IPS DF 4.7 (cell line): ENCODE measurements around the gene UEVLD.
A peak's percentile ranks its signal among the peaks of the same experiment; 100 is the strongest.
"Not testable (repeated sequence)": the region's sequence is repeated elsewhere in the genome, so short reads cannot be mapped to it uniquely, and the experiment has no call there.

Experiments used
- DNase-seq: peaks from one replicate; pipeline ENCODE4 v3.0.0-alpha.2; 2013; ENCODE audit warnings: low spot score; ENCODE audit errors: extremely low read depth

UEVLD gene

GRCh38 chr11:18588297-18589252, at the start of gene UEVLD:
Gene UEVLD (minus strand): TSS chr11:18588734. CDS start chr11:18588654, 80 bp downstream.
- peak; percentile 33 for DNase-seq

GRCh38 chr11:18634140-18635032, 45.9 kb upstream of the UEVLD start, which contains the start of gene SPTY2D1:
Gene SPTY2D1 (minus strand): TSS chr11:18634342. CDS start chr11:18634257, 85 bp downstream.
- peak; percentile 83 for DNase-seq

DNA sequence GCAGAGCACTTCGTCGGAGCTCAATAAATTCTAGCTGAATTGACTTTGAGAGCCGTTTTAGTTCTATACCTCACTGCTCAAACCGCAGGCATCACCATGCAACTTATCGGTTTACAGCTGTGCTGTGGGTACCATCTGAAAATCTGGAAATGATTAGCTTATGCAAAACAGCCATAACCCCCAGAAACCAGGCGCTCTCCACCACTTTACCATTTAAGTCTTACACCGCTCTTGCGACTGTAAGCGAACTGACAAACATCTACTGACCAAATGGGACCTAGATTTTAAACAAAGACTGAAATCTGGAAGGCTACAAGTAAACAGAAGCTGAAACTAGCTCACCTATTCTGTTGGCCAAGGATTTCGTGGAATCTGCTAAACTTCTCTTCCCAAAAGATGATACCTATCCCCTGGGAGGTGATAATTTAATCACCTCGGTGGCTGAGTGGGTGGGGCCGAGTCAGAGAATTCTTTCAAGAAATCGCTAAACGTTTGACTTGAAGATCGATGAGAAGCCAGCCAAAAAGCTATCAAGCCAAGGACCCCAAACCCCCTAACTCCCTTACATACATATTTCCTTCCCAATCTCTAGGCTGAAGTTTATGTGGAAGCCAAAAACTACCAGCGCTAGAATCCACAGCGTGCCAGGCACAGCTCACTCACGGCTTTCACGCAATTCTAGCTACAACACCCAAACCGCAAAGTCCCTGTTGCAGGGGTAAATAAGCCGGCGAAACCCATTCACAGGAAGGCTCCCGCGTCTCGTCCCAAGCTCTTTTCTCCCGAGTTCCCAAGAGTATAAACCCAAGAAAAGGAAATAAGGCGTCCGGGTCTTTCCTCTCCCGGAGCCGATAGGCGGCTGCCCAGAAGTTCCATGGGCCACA, 45.0 kb upstream of the UEVLD start:
- no peak for DNase-seq

DNA sequence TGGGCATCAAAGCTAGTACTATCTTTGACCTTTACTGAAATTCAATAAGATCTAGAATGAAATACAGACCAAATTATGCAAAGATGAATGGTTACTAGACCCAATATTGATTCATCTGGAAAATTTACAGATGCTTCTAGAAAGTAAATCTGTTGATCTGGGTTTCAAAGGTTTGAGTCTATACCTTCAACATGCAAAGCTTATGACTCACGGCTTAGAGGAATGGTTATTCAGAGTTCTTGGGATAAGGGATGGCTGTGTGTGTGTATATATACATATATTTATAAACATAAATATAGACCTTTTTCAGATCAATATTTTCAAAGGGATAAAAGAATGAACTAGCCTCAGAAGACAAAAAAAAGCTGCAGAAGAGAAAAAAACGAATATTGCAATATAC, 44.3 kb upstream of the UEVLD start:
- DNase-seq, result no peak

DNA sequence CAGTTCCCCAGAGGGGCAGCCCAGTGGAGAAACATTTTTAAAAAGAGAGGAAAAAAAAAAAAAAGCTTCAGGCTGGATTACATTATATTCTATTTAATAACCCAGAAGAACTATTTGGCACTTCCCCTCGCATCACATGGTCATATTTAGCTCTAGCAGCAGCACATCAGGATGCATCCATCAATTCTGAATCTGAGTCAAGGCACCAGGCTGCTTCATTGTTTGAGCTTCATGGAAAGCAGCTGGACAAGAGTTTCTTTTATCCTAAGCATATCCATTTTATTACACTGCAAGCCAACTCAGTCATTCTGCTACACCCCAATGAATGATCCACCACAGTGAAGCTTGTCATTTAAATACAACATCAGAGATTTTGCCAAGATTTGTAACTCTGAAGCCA, 35.6 kb upstream of the UEVLD start:
- DNase-seq, result no peak

DNA sequence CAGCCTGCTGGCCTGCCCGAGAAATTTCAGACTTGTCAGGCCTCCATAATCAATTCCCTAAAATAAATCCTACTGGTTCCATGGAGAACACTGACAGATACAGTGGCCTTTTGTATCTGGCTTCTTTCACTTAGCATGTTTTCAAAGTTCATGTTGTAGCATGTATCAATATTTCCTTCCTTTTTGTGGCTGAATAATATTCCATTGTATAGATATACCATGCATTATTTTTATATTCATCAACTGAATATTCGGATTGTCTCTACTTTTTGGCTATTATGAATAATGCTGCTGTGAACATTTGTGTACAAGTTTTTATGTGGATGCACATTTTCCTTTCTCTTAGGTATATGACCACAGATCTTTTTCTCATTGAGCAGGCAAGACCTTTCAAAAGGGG, 35.2 kb upstream of the UEVLD start:
- DNase-seq, result no peak

GRCh38 chr11:18618342-18619025, 29.9 kb upstream of the UEVLD start:
- DNase-seq, result no peak

DNA sequence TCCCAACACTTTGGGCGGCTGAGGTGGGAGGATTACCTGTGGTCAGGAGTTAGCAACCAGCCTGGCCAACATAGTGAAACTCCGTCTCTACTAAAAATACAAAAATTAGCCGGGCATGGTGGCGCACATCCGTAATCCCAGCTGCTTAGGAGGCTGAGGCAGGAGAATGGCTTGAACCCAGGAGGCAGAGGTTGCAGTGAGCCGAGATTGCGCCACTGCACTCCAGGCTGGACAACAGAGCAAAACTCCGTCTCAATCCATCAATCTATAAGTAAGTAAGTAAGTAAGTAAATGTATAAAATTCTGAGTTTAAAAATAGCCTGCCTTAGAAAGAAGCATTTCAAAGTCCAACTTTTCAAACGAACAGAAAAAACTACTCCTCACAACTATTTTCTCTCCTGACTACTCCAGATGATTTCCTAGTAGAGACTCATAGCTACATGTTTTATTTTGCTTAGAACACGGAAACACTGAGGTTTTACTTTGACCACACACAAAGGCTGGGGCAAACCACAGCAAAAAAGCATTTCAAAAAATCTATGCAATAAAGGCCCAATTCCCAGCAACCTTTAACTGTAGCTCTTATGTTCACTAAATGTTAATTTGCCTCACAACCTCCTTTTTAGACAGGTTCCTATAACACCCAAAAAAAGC, 29.3 kb upstream of the UEVLD start:
- no peak for DNase-seq

DNA sequence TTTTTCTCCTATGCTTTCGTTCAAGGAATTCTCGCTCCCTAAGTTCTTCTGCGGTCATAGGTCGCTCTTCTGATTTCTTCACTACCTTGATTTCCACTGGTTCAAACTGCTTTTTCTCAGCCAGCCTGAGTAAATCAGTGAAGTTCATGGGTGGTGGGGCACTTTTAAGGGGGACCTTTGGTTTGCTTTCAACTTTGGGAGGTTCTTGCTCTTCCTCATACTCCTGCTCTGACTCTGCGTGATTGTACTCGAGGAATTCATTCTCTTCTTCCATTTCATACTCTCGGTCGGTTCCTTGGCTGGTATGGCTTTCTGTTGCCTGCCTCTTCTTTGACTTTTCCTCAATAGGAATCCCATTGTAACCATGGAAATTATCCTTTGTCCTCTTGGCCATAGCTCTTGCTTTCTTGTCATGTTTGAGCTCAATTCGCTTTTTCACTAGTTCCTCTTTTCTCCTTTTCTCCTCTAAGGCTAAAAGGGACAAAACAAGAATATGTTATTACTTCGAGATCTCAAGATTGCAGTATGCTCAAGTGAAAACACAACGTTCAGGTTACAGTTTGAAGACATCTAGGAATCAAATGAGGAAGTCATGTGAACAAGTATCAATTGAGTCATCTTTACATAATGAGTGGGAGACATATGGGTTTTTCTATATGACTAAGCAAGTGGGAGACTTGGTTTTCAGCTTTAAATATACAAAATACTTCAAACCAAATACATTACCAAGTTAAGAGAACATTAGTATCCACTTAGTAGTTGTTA, 27.3 kb upstream of the UEVLD start:
- no peak for DNase-seq

- DNase-seq, result no peak
These were observed 26.1 kb upstream of the UEVLD start for GRCh38 chr11:18614667-18615066.

DNA sequence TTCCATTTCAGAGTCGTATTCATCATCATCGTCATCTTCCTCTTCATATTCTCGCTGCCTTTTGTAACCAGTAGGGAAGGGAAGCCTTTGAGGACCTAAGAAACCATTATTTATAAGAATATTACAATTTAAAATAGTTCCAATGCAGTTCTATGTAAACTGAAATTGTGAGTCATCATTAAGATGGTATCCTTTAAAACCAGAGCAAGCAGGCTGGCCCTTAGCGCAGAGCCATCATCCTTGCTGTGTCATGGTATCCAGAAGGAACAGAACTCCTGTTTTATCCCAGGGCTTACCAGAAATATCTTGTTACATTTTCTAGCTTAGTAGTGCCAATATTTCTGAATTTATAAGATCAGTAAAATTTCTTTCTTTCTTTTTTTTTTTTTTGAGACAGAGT, 23.9 kb upstream of the UEVLD start:
- DNase-seq, result no peak

- DNase-seq, result no peak
These were observed 22.7 kb upstream of the UEVLD start for GRCh38 chr11:18611196-18611595.

DNA sequence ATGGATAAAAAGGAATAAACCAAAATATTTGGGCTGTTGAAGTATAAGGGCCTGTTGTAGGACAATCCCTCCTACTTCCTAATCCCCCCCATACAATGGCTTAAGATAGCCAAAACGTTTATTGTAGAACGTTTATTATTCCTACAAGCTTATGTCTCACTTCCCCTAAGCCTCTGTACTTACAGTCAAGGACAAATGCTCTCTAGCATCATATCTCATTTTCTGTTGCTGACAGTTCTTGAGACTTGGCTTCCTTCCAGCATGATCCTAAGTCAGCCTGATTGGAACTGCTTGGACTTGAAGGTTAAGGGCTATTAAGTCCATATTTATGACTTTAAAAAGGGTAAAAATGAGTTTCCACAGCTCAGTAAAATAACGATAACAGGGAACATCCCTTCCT, 19.8 kb upstream of the UEVLD start:
- no peak for DNase-seq

DNA sequence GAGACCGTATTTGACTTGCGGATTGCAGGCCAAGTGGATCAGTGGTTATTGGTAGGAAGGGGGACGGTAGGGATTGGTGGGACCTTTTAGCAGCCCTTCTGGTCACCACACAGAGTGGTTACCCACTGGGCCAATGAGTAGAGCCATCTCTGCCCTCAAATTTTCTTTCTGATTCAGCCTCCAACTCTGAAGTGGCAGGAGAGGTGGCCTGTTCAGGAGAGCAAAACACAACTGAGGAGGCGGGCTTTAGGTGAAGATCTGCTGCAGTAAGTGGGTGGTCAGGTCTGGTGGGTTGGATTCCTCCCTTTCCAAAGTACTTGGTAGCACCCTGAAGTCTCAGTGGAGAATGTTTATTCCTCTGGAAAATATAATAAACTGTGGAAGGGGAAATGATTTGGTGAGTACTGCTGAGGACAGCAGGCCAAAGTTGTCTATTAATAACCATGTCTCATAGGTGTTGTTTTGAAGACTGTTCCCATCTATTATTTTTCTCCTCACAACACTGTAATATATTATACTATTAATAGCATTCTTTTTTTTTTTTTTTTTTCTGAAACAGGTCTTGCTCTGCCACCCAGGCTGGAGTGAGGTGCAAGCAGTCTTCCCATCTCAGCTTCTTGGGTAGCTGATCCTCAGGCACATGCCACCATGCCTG, 12.5 kb upstream of the UEVLD start:
- DNase-seq, result no peak

DNA sequence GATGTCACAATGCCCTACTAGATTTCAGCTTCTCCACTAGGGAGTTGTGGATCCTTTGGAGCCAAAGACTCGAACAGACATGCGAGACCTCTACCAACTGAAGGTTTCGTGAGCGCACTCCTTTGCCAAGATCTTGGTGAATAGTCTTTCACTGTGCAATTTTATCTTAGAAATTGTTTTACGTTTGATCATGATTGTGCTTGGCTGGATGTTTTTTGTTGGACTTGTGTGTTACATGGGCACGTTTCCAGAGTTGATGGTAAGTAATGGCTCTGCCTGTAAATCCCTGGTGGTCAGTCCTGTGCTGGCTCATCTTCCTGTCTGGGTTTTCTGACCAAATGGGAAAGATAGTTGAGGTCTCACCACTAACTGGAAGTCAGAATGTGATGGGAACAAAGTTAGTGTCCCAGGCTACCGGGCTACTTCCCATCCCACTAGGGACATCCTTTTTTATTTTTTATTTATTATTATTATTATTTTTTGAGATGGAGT, 11.3 kb upstream of the UEVLD start, which contains the start of gene MISFA:
Gene MISFA, plus strand, starts transcription at position 51 of the 492 bp plus-strand sequence. Its CDS starts 140 bp downstream, at position 191.
- DNase-seq, result no peak

DNA sequence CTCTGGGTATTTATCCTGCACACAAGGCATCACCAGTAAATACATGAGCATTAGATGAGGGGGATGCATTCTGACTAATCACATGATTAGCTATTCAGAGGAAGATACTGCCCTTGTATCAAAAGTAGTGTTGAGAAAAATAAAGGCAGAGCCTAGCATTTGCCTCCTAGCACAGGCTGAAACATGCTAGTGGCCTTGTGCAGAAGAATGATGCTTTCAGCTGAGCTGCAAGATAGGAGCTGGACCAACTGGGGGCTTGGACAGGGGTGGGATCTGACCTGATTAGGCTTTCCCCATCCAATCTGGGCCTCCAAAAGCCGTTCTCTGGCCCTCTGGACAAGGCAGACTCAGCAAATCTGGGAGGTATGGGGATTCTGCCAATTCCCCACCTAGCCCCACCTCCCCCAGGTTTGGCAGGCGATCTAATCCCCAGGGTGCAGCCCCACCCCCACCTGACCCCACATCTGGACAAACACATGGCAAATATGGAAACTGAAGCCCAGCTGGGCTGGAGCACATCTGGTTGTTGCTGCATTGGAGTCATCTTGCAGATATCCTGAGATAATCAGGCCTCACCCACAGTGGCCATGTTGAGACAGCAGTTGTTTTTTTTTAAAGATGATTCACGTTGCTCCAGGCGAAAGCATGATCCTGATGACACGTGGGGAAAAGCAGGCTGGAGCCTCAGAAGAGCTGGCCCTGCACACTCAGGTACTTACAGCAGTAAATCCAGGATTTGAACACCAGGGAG, 6.6 kb upstream of the UEVLD start:
- DNase-seq, result no peak

DNA sequence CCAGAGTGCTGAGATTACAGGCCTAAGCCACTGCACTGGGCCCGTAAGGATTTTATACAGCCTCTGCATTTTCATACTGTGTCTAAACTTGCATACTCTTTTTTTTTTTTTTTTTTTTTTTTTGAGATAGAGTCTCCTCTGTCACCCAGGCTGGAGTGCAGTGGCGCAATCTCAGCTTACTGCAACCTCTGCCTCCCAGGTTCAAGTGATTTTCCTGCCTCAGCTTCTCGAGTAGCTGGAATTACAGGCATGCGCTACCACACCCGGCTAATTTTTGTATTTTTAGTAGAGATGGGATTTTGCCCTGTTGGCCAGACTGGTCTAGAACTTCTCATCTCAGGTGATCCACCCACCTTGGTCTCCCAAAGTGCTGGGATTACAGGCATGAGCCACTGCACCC, 5.6 kb upstream of the UEVLD start:
- not testable (repeated sequence) for DNase-seq

DNA sequence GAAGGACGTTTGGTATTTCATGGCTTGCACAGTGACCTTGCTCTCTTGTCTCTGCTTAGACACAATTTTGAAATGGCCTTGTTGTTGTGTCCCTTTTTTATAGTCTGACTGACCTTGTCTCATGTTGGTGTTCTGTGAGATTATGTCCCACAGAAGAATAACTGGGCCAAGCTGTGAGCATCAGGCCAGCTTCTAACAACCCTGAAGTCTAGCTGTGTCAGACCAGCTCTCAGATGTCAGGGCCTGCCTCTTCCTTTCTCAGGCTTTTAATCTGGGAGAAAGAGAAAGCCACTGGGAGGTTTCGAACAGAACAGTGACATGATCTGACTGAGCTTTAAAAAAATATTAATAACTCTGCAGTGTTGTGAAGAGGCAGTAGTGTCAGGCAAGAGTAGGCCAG, 2.0 kb upstream of the UEVLD start:
- no peak for DNase-seq
